HCT116 (cell line): ENCODE measurements around the gene NYAP1. TPM values are rescaled to one million over a fixed set of nuclear protein-coding genes. Genes with fewer than 3 reads are reported as not detected.

ENCODE experiments used
- ATAC-seq: fragments of 200-7000 bp; cut with Tn5 transposase; 2 replicates; pipeline ENCODE4 v1.9.1; 2020; ENCODE audit warnings: mild to moderate bottlenecking, moderate library complexity
- BruUV-seq: library from RNA; stranded (reverse); fragments of 400-500 nt; replicated peaks from 2 replicates; lab custom pipeline; 2021; lab: Mats Ljungman, UMichigan
- CTCF ChIA-PET: fragments of 300-600 bp; sonication (Branson Sonifier 250); formaldehyde crosslinking; loops from one replicate; lab custom pipeline; 2021; ENCODE audit warnings: antibody characterized with exemption; lab: Charles Lee
- POLR2A ChIA-PET: fragments of 300-600, 350-600 bp; sonication (Branson Sonifier 250); formaldehyde crosslinking; loops from one replicate; lab custom pipeline; 2021; ENCODE audit warnings: antibody characterized with exemption; lab: Charles Lee
- RAD21 ChIA-PET, 2 experiments: fragments of 300-600 bp; sonication (Branson Sonifier 250); formaldehyde crosslinking; loops; one replicate each; lab custom pipeline; 2023; ENCODE audit warnings: low total read pairs in 2 of 2; ENCODE audit not compliant: uncharacterized antibody in 2 of 2, unreplicated experiment in 2 of 2, low non-redundant PET in 1 of 2; lab: Charles Lee
- DNase-seq: peaks from one replicate; pipeline ENCODE4 v3.0.0-alpha.2; 2010; ENCODE audit warnings: low read depth, low spot score
- H2AFZ ChIP-seq: fragments of 200-600 bp; shearing (Covaris generic), sonication (generic); 2 replicates; pipeline ENCODE4 v1.6.1; 2017; ENCODE audit warnings: low read depth, mixed run types, mixed read lengths, antibody characterized with exemption, low read length; ENCODE audit not compliant: poor library complexity, severe bottlenecking
- H3K27ac ChIP-seq: 2 replicates; pipeline ENCODE4 v1.5.1; 2012; ENCODE audit warnings: low read depth, low read length
- H3K27me3 ChIP-seq: fragments of 200-600 bp; sonication (generic); 2 replicates; pipeline ENCODE4 v1.6.1; 2016; ENCODE audit warnings: mixed run types, low read length, mixed read lengths; ENCODE audit not compliant: insufficient read depth
- H3K36me3 ChIP-seq, 2 experiments: fragments of 200-500 bp in 1 of 2; fragments of 200-600 bp in 1 of 2; sonication (Bioruptor generic) in 1 of 2; sonication (generic) in 1 of 2; 2 replicates each; pipeline versions ENCODE4 v1.5.1 to v1.6.1; 2014 to 2016; ENCODE audit warnings: low read length in 2 of 2, inconsistent platforms in 1 of 2, mixed read lengths in 1 of 2, mixed run types in 1 of 2; ENCODE audit not compliant: insufficient read depth in 2 of 2, control insufficient read depth in 1 of 2
- H3K4me1 ChIP-seq, 2 experiments: fragments of 200-600 bp in 1 of 2; sonication (generic) in 1 of 2; 2 replicates each; pipeline versions ENCODE4 v1.5.1 to v1.6.1; 2012 to 2017; ENCODE audit warnings: low read length in 2 of 2, inconsistent platforms in 1 of 2, mild to moderate bottlenecking in 1 of 2, mixed read lengths in 1 of 2, mixed run types in 1 of 2, moderate library complexity in 1 of 2; ENCODE audit not compliant: insufficient read depth in 2 of 2, control insufficient read depth in 1 of 2
- H3K4me2 ChIP-seq: fragments of 200-600 bp; sonication (generic); 2 replicates; pipeline ENCODE4 v1.6.1; 2017; ENCODE audit warnings: mixed run types, low read length, mixed read lengths
- H3K4me3 ChIP-seq, 2 experiments: fragments of 200-600 bp in 1 of 2; sonication (generic) in 1 of 2; replicated peaks in 1 of 2; 2 replicates each; pipeline ENCODE4 v1.5.1; 2011 to 2016; ENCODE audit warnings: low read length in 2 of 2, control low read depth in 1 of 2, low read depth in 1 of 2, mild to moderate bottlenecking in 1 of 2, mixed read lengths in 1 of 2, mixed run types in 1 of 2
- H3K79me2 ChIP-seq: fragments of 200-600 bp; sonication (generic); 2 replicates; pipeline ENCODE4 v1.6.1; 2017; ENCODE audit warnings: mild to moderate bottlenecking, mixed run types, low read length, moderate library complexity, mixed read lengths; ENCODE audit not compliant: insufficient read depth
- H3K9ac ChIP-seq: fragments of 200-600 bp; sonication (generic); 2 replicates; pipeline ENCODE4 v1.6.1; 2016; ENCODE audit warnings: low read length, mixed read lengths
- H3K9me2 ChIP-seq: fragments of 200-600 bp; sonication (generic), shearing (Covaris generic); 2 replicates; pipeline ENCODE4 v1.6.1; 2017; ENCODE audit warnings: mixed run types, mild to moderate bottlenecking, moderate library complexity; ENCODE audit not compliant: insufficient read depth
- H3K9me3 ChIP-seq, 2 experiments: fragments of 200-500 bp in 1 of 2; fragments of 200-600 bp in 1 of 2; sonication (Bioruptor generic) in 1 of 2; sonication (generic) in 1 of 2; 2 replicates each; pipeline ENCODE4 v1.6.1; 2014 to 2017; ENCODE audit warnings: low read length in 2 of 2, mixed read lengths in 2 of 2, inconsistent platforms in 1 of 2, low read depth in 1 of 2, mild to moderate bottlenecking in 1 of 2, mixed run types in 1 of 2, moderate library complexity in 1 of 2; ENCODE audit not compliant: control insufficient read depth in 1 of 2, insufficient read depth in 1 of 2
- H4K20me1 ChIP-seq: fragments of 200-600 bp; sonication (generic), shearing (Covaris generic); 2 replicates; pipeline ENCODE4 v1.6.1; 2017; ENCODE audit warnings: mixed run types, mild to moderate bottlenecking, moderate library complexity; ENCODE audit not compliant: insufficient read depth
- POLR2A ChIP-seq: IDR thresholded peaks from 2 replicates; pipeline ENCODE4 v1.7.0; 2011; ENCODE audit warnings: borderline replicate concordance; ENCODE audit not compliant: insufficient read depth, insufficient read length; ENCODE audit errors: extremely low read depth
- POLR2AphosphoS5 ChIP-seq: IDR thresholded peaks from 2 replicates; pipeline ENCODE4 v1.6.1; 2011; ENCODE audit warnings: mild to moderate bottlenecking, low read depth, low read length, moderate library complexity
- TCF7L2 ChIP-seq: IDR thresholded peaks from 2 replicates; pipeline ENCODE4 v1.7.0; 2011; ENCODE audit warnings: borderline replicate concordance, inconsistent platforms; ENCODE audit not compliant: insufficient read depth, insufficient read length; ENCODE audit errors: extremely low read depth
- intact Hi-C: fragments of 100-400 bp; cut with micrococcal nuclease; formaldehyde crosslinking; loops from 2 replicates; pipeline ENCODE4 v1.10.0; 2022
- total RNA-seq: library from RNA; stranded (reverse); gene quantifications from one replicate; pipeline ENCODE4 v1.2.1, GENCODE V29; 2021; ENCODE audit not compliant: unreplicated experiment
- TF ChIP-seq, protein P1 (sequence below): IDR thresholded peaks from 2 replicates; pipeline ENCODE4 v1.6.1; 2012
- TF ChIP-seq, protein P2 (sequence below): IDR thresholded peaks from 2 replicates; pipeline ENCODE4 v1.6.1; 2012; ENCODE audit warnings: low read depth

Gene NYAP1
- total RNA-seq, 1 experiment from 2014 or later, result 6.7 TPM

DNA sequence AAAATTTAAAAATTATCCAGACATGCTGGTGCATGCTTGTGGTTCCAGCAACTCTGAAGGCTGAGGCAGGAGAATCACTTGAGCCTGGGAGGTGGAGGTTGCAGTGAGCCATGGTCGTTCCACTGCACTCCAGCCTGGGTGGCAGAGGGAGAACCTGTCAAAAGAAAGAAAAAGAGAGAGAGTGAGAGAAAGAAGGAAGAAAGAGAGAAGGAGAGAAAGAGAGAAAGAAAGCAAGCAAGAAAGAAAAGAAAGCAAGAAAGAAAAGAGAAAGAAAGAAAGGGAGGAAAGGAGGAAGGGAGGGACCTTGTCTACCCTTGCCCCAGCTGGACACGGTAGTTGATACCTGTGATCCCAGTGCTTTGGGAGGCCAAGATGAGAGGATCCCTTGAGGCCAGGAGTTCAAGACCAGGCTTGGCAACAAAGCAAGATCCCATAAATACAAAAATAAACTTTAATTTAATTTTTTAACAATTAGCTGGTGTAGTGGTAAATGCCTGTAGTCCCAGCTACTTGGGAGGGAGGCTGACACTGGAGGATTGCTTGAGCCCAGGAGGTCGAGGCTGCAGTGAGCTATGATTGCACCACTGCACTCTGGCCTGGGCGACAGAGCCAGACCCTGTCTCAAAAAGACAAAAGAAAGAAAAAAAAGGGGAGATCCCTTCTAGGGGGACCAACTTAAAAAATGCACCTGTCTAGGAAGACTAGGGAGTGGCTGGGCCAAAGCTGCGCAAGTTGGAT, 9.2 kb downstream of the NYAP1 start:
- Histone ChIP-seq H3K4me2 (no peak overlapping the region), H3K79me2 (no peaks in the 10 kb centered on the region), H3K9ac (no peak overlapping the region), H3K27me3 (no peaks in the 10 kb centered on the region), H2AFZ (no peak overlapping the region), H4K20me1 (no peaks in the 10 kb centered on the region), H3K9me3 (no peaks in the 10 kb centered on the region), H3K36me3 (no peaks in the 10 kb centered on the region), H3K27ac (no peak overlapping the region), H3K9me2 (no peaks in the 10 kb centered on the region), H3K4me1 (no peaks in the 10 kb centered on the region; a peak in 1 of 4 replicates), H3K4me3 (no peak overlapping the region)
- RAD21 ChIA-PET, result no interaction called here
- no TSS peak for BruUV-seq
- TF ChIP-seq POLR2A (no peak), TCF7L2 (no peak), POLR2AphosphoS5 (no peak)
- TF ChIP-seq, protein P1, sequence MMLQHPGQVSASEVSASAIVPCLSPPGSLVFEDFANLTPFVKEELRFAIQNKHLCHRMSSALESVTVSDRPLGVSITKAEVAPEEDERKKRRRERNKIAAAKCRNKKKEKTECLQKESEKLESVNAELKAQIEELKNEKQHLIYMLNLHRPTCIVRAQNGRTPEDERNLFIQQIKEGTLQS, result no peak
- TF ChIP-seq, protein P2, sequence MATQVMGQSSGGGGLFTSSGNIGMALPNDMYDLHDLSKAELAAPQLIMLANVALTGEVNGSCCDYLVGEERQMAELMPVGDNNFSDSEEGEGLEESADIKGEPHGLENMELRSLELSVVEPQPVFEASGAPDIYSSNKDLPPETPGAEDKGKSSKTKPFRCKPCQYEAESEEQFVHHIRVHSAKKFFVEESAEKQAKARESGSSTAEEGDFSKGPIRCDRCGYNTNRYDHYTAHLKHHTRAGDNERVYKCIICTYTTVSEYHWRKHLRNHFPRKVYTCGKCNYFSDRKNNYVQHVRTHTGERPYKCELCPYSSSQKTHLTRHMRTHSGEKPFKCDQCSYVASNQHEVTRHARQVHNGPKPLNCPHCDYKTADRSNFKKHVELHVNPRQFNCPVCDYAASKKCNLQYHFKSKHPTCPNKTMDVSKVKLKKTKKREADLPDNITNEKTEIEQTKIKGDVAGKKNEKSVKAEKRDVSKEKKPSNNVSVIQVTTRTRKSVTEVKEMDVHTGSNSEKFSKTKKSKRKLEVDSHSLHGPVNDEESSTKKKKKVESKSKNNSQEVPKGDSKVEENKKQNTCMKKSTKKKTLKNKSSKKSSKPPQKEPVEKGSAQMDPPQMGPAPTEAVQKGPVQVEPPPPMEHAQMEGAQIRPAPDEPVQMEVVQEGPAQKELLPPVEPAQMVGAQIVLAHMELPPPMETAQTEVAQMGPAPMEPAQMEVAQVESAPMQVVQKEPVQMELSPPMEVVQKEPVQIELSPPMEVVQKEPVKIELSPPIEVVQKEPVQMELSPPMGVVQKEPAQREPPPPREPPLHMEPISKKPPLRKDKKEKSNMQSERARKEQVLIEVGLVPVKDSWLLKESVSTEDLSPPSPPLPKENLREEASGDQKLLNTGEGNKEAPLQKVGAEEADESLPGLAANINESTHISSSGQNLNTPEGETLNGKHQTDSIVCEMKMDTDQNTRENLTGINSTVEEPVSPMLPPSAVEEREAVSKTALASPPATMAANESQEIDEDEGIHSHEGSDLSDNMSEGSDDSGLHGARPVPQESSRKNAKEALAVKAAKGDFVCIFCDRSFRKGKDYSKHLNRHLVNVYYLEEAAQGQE, result no peak
- POLR2A ChIA-PET, result no interaction called here
- CTCF ChIA-PET, result no interaction called here
- ATAC-seq (no peak), DNase-seq (no peak)
- intact Hi-C loops, result no loop called here
